Mesenchymal stem cell (in vitro differentiated cells and primary cell): Measurements from ENCODE around the gene TK2.

Experiments used
- DNase-seq: peaks from one replicate; pipeline ENCODE4 v3.0.0-alpha.2; 2013
- H2AFZ ChIP-seq: one replicate; pipeline ENCODE4 v1.6.1; 2013; ENCODE audit warnings: low read depth, mild to moderate bottlenecking, control low read depth, inconsistent platforms, low read length, moderate library complexity
- H2AK5ac ChIP-seq: 2 replicates; pipeline ENCODE4 v1.6.1; 2013; ENCODE audit warnings: low read length, moderate library complexity, mild to moderate bottlenecking, inconsistent platforms; ENCODE audit not compliant: severe bottlenecking
- H2BK120ac ChIP-seq: one replicate; pipeline ENCODE4 v1.6.1; 2013; ENCODE audit warnings: low read depth, mild to moderate bottlenecking, inconsistent platforms, low read length, moderate library complexity
- H2BK12ac ChIP-seq, 2 experiments: one replicate each; pipeline ENCODE4 v1.6.1; 2013; ENCODE audit warnings: inconsistent platforms in 2 of 2, low read length in 2 of 2, mild to moderate bottlenecking in 2 of 2, moderate library complexity in 2 of 2, control low read depth in 1 of 2
- H2BK15ac ChIP-seq: one replicate; pipeline ENCODE4 v1.6.1; 2013; ENCODE audit warnings: mild to moderate bottlenecking, low read depth, inconsistent platforms; ENCODE audit not compliant: poor library complexity, severe bottlenecking
- H2BK5ac ChIP-seq: 2 replicates; pipeline ENCODE4 v1.6.1; 2013; ENCODE audit warnings: low read depth, mild to moderate bottlenecking, low read length, control low read depth, inconsistent platforms; ENCODE audit not compliant: poor library complexity, severe bottlenecking
- H3K14ac ChIP-seq, 2 experiments: one replicate each; pipeline ENCODE4 v1.6.1; 2013; ENCODE audit warnings: inconsistent platforms in 2 of 2, low read length in 2 of 2, control low read depth in 1 of 2, mild to moderate bottlenecking in 1 of 2, moderate library complexity in 1 of 2
- H3K18ac ChIP-seq, 2 experiments: one replicate each; pipeline ENCODE4 v1.6.1; 2013; ENCODE audit warnings: inconsistent platforms in 2 of 2, low read length in 2 of 2, control low read depth in 1 of 2, low read depth in 1 of 2, mild to moderate bottlenecking in 1 of 2
- H3K23ac ChIP-seq, 2 experiments: one replicate each; pipeline ENCODE4 v1.6.1; 2013; ENCODE audit warnings: inconsistent platforms in 2 of 2, low read length in 2 of 2, mild to moderate bottlenecking in 2 of 2, moderate library complexity in 2 of 2, control low read depth in 1 of 2
- H3K27ac ChIP-seq: 2 replicates; pipeline ENCODE4 v1.5.1; 2013; ENCODE audit warnings: mild to moderate bottlenecking, moderate library complexity, low read length, control low read depth, inconsistent platforms; ENCODE audit not compliant: poor library complexity, severe bottlenecking
- H3K27me3 ChIP-seq, 2 experiments: 2 replicates each; pipeline versions ENCODE4 v1.6.1 to v1.7.0; 2013; ENCODE audit warnings: low read length in 2 of 2, mild to moderate bottlenecking in 2 of 2, moderate library complexity in 2 of 2, control low read depth in 1 of 2, inconsistent platforms in 1 of 2; ENCODE audit not compliant: control insufficient read depth in 1 of 2, insufficient read depth in 1 of 2
- H3K36me3 ChIP-seq, 2 experiments: 2 replicates each; pipeline versions ENCODE4 v1.6.1 to v1.7.0; 2013; ENCODE audit warnings: low read length in 2 of 2, control low read depth in 1 of 2, inconsistent platforms in 1 of 2, low read depth in 1 of 2, mild to moderate bottlenecking in 1 of 2; ENCODE audit not compliant: insufficient read depth in 2 of 2, control insufficient read depth in 1 of 2
- H3K4ac ChIP-seq, 2 experiments: one replicate each; pipeline ENCODE4 v1.6.1; 2013; ENCODE audit warnings: inconsistent platforms in 2 of 2, low read length in 2 of 2, mild to moderate bottlenecking in 2 of 2, moderate library complexity in 2 of 2, control low read depth in 1 of 2, low read depth in 1 of 2
- H3K4me1 ChIP-seq: 2 replicates; pipeline ENCODE4 v1.6.1; 2013; ENCODE audit warnings: low read depth, low read length, control low read depth; ENCODE audit not compliant: control insufficient read depth, insufficient read depth
- H3K4me2 ChIP-seq: 2 replicates; pipeline ENCODE4 v1.6.1; 2013; ENCODE audit warnings: low read length, mild to moderate bottlenecking, inconsistent platforms; ENCODE audit not compliant: poor library complexity, severe bottlenecking
- H3K4me3 ChIP-seq, 2 experiments: 2 replicates each; pipeline versions ENCODE4 v1.5.1 to v1.7.0; 2013; ENCODE audit warnings: low read length in 2 of 2, mild to moderate bottlenecking in 2 of 2, control low read depth in 1 of 2, low read depth in 1 of 2; ENCODE audit not compliant: insufficient read depth in 1 of 2
- H3K79me1 ChIP-seq: replicated peaks from 2 replicates; pipeline ENCODE4 v1.6.1; 2013; ENCODE audit warnings: mild to moderate bottlenecking, control low read depth, low read length, inconsistent platforms; ENCODE audit not compliant: poor library complexity, severe bottlenecking
- H3K9ac ChIP-seq: 2 replicates; pipeline ENCODE4 v1.7.0; 2013; ENCODE audit warnings: mild to moderate bottlenecking, low read length, moderate library complexity
- H3K9me3 ChIP-seq: 2 replicates; pipeline ENCODE4 v1.7.0; 2013; ENCODE audit warnings: mild to moderate bottlenecking, low read length; ENCODE audit not compliant: control insufficient read depth
- H4K8ac ChIP-seq: one replicate; pipeline ENCODE4 v1.6.1; 2013; ENCODE audit warnings: inconsistent platforms, mild to moderate bottlenecking, low read length, moderate library complexity
- H4K91ac ChIP-seq: one replicate; pipeline ENCODE4 v1.6.1; 2013; ENCODE audit warnings: mild to moderate bottlenecking, low read length, inconsistent platforms
- WGBS: methylation state at CpG from one replicate; pipeline ENCODE4 v1.1.7; 2013; ENCODE audit warnings: mixed read lengths; 5-methylcytosine and 5-hydroxymethylcytosine counted together

Gene TK2

GRCh38 chr16:66478733-66479511 is 71.0 kb downstream of the TK2 start:
- Histone ChIP-seq H2AK5ac (peak overlapping the region; percentile 25), H2BK120ac (no peak overlapping the region), H3K9ac (no peak overlapping the region), H3K14ac (no peak overlapping the region), H2BK5ac (no peak overlapping the region), H3K27ac (no peak overlapping the region), H2BK12ac (peak overlapping the region in 1 of 2 experiments; percentile 75), H3K4me2 (no peak overlapping the region), H2BK15ac (no peak overlapping the region), H3K4me1 (peaks cover 29% of the 10 kb centered on the region), H2AFZ (no peak overlapping the region), H3K27me3 (peaks cover 0 to 16% of the 10 kb centered on the region in 2 experiments), H3K9me3 (no peaks in the 10 kb centered on the region), H4K8ac (peak overlapping the region; percentile 12), H3K4me3 (no peak overlapping the region), H3K36me3 (peaks cover 0 to 20% of the 10 kb centered on the region in 2 experiments), H3K18ac (peak overlapping the region in 1 of 2 experiments; percentile 54), H3K79me1 (no peaks in the 10 kb centered on the region), H4K91ac (peak overlapping the region; percentile 19), H3K23ac (no peak overlapping the region), H3K4ac (no peak overlapping the region)
- WGBS, result 33% methylated on average over 9 of the region's 10 CpGs
- DNase-seq, result peak; percentile 56

DNA sequence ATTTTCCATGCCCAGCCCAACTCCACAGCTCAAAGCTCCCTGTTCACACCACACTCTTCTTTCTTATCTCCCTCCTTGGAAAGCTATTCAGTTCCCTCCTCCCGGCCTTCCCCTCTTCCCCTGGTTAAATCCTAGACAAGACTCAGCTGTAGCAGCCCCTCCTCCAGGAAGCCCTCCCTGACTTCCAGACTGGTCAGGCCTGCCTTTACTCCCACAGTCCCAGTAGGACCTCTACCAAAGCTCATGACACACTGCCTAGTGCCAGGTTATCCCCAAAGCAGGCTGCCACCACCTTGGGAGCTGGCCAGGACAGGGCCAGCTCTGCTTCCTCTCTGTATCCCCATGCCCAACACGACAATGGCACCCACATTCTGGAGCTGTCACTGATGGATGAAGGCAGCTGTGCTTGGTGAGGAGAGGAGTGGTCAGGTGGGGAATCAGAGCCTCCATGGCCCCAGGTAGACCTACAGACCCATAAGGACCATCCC is 72.8 kb downstream of the TK2 start:
- no peak overlapping the region for H3K18ac ChIP-seq
- peaks cover 0 to 27% of the 10 kb centered on the region in 2 experiments for H3K36me3 ChIP-seq
- H2AFZ ChIP-seq, result no peak overlapping the region
- no peak overlapping the region for H3K4me3 ChIP-seq
- no peak overlapping the region for H2BK5ac ChIP-seq
- no peak overlapping the region for H3K14ac ChIP-seq
- no peak overlapping the region for H3K9ac ChIP-seq
- no peak overlapping the region for H2BK12ac ChIP-seq
- no peak for DNase-seq
- no peak overlapping the region for H3K4me2 ChIP-seq
- no peak overlapping the region for H4K91ac ChIP-seq
- H2BK120ac ChIP-seq, result no peak overlapping the region
- H2BK15ac ChIP-seq, result no peak overlapping the region
- WGBS, result 66% methylated on average over 2 of the region's 2 CpGs
- no peak overlapping the region for H3K23ac ChIP-seq
- H3K4ac ChIP-seq, result no peak overlapping the region
- H3K4me1 ChIP-seq, result peaks cover 28% of the 10 kb centered on the region
- H3K79me1 ChIP-seq, result no peaks in the 10 kb centered on the region
- no peaks in the 10 kb centered on the region for H3K9me3 ChIP-seq
- H2AK5ac ChIP-seq, result no peak overlapping the region
- H3K27me3 ChIP-seq, result peaks cover 0 to 16% of the 10 kb centered on the region in 2 experiments
- H3K27ac ChIP-seq, result no peak overlapping the region
- H4K8ac ChIP-seq, result no peak overlapping the region

GRCh38 chr16:66476328-66477027 is 73.4 kb downstream of the TK2 start:
- no peak overlapping the region for H4K8ac ChIP-seq
- H3K36me3 ChIP-seq, result peaks cover 0 to 33% of the 10 kb centered on the region in 2 experiments
- H3K4me2 ChIP-seq, result no peak overlapping the region
- H3K9ac ChIP-seq, result no peak overlapping the region
- H2BK120ac ChIP-seq, result no peak overlapping the region
- no peaks in the 10 kb centered on the region for H3K79me1 ChIP-seq
- no peak overlapping the region for H2BK15ac ChIP-seq
- no peak overlapping the region for H2AK5ac ChIP-seq
- H2BK5ac ChIP-seq, result no peak overlapping the region
- H2AFZ ChIP-seq, result no peak overlapping the region
- H3K4me3 ChIP-seq, result no peak overlapping the region
- WGBS, result 68% methylated on average over 8 of the region's 8 CpGs
- H4K91ac ChIP-seq, result no peak overlapping the region
- H3K9me3 ChIP-seq, result no peaks in the 10 kb centered on the region
- H3K4ac ChIP-seq, result no peak overlapping the region
- no peak overlapping the region for H2BK12ac ChIP-seq
- no peak overlapping the region for H3K27ac ChIP-seq
- peaks cover 31% of the 10 kb centered on the region for H3K4me1 ChIP-seq
- peaks cover 0 to 16% of the 10 kb centered on the region in 2 experiments for H3K27me3 ChIP-seq
- H3K18ac ChIP-seq, result no peak overlapping the region
- H3K23ac ChIP-seq, result no peak overlapping the region
- peak; percentile 1 for DNase-seq
- H3K14ac ChIP-seq, result no peak overlapping the region

DNA sequence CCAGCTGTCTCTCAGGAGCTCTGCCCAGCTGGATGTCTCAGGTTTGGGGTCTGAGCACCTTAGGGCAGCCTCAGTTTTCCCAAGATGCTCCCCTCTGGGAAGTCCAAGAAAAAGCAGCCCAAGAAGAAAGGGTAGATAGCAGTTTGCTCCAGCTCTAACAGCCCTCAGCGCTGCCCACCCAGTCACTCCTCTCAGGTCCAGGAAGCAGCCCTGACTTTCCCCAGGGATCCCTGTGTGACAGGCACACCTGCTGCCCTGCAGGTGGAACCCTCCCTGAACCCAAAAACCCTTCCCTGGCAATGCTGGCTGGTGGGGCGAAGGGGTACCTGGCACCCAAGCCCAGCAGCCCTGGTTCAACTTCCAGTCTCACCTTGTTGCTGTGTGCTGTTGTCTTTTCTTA is 74.7 kb downstream of the TK2 start:
- WGBS, result 73% methylated on average over 2 of the region's 2 CpGs
- DNase-seq, result no peak
- H3K27ac ChIP-seq, result peak overlapping the region; percentile 15
- no peak overlapping the region for H2BK5ac ChIP-seq
- H3K23ac ChIP-seq, result no peak overlapping the region
- no peak overlapping the region for H3K4me3 ChIP-seq
- no peak overlapping the region for H3K4me2 ChIP-seq
- no peaks in the 10 kb centered on the region for H3K79me1 ChIP-seq
- peaks cover 38% of the 10 kb centered on the region for H3K4me1 ChIP-seq
- H3K9me3 ChIP-seq, result no peaks in the 10 kb centered on the region
- H3K9ac ChIP-seq, result no peak overlapping the region
- peaks cover 0 to 29% of the 10 kb centered on the region in 2 experiments for H3K36me3 ChIP-seq
- no peak overlapping the region for H3K14ac ChIP-seq
- H3K27me3 ChIP-seq, result peaks cover 0 to 14% of the 10 kb centered on the region in 2 experiments
- no peak overlapping the region for H2BK15ac ChIP-seq
- no peak overlapping the region for H2BK12ac ChIP-seq
- no peak overlapping the region for H3K18ac ChIP-seq
- no peak overlapping the region for H3K4ac ChIP-seq
- no peak overlapping the region for H4K8ac ChIP-seq
- no peak overlapping the region for H2BK120ac ChIP-seq
- H2AFZ ChIP-seq, result no peak overlapping the region
- no peak overlapping the region for H4K91ac ChIP-seq
- peak overlapping the region; percentile 44 for H2AK5ac ChIP-seq
